WTC11 (cell line): ENCODE data around the gene CHRNG. TPM values are rescaled to one million over a fixed set of nuclear protein-coding genes. Genes with fewer than 3 reads are reported as not detected.

Experiments
- ATAC-seq: fragments of 200-7000 bp; cut with Tn5 transposase; 2 replicates; pipeline ENCODE4 v1.10.0; 2021; ENCODE audit warnings: mild to moderate bottlenecking, moderate library complexity
- CTCF ChIA-PET: fragments of 300-600 bp; sonication (Branson Sonifier 250); formaldehyde crosslinking; loops from one replicate; lab custom pipeline; 2021; ENCODE audit warnings: antibody characterized with exemption; lab: Charles Lee
- POLR2A ChIA-PET: fragments of 350-600 bp; sonication (Branson Sonifier 250); formaldehyde crosslinking; loops from one replicate; lab custom pipeline; 2021; ENCODE audit warnings: antibody characterized with exemption; lab: Charles Lee
- DNase-seq: peaks from one replicate; pipeline ENCODE4 v3.0.0; 2021; ENCODE audit warnings: low spot score
- H3K27ac Mint-ChIP-seq: 2 replicates; pipeline ENCODE4 v1.8.0; 2021; ENCODE audit warnings: mixed read lengths
- H3K27me3 Mint-ChIP-seq: 2 replicates; pipeline ENCODE4 v1.8.0; 2021; ENCODE audit warnings: low read depth, mild to moderate bottlenecking, moderate library complexity, mixed read lengths
- H3K36me3 Mint-ChIP-seq: 2 replicates; pipeline ENCODE4 v1.8.0; 2021; ENCODE audit warnings: mixed read lengths
- H3K4me1 Mint-ChIP-seq: 2 replicates; pipeline ENCODE4 v1.8.0; 2022; ENCODE audit warnings: mixed read lengths
- H3K4me3 Mint-ChIP-seq: 2 replicates; pipeline ENCODE4 v1.8.0; 2021; ENCODE audit warnings: mild to moderate bottlenecking, moderate library complexity, mixed read lengths
- H3K9me3 Mint-ChIP-seq: 2 replicates; pipeline ENCODE4 v1.8.0; 2021; ENCODE audit warnings: mixed read lengths
- ATF1 ChIP-seq: sonication (generic); formaldehyde crosslinking; IDR thresholded peaks from 2 replicates; pipeline ENCODE4 v1.8.1; 2023; ENCODE audit warnings: mild to moderate bottlenecking, moderate library complexity, missing genetic modification reagents
- CREB1 ChIP-seq: sonication (generic); formaldehyde crosslinking; IDR thresholded peaks from 2 replicates; pipeline ENCODE4 v1.8.0; 2023; ENCODE audit warnings: mild to moderate bottlenecking, missing genetic modification reagents
- ELF4 ChIP-seq: sonication (generic); formaldehyde crosslinking; IDR thresholded peaks from 2 replicates; pipeline ENCODE4 v1.8.1; 2022; ENCODE audit warnings: low read depth, mild to moderate bottlenecking, moderate library complexity, missing genetic modification reagents
- FOXP4 ChIP-seq: sonication (generic); formaldehyde crosslinking; IDR thresholded peaks from 2 replicates; pipeline ENCODE4 v1.8.0; 2022; ENCODE audit warnings: mild to moderate bottlenecking, missing genetic modification reagents
- GRHL2 ChIP-seq: fragments of 250-450 bp; sonication (Bioruptor Pico); IDR thresholded peaks from 2 replicates; pipeline ENCODE4 v1.8.0; 2022; ENCODE audit warnings: mild to moderate bottlenecking, moderate library complexity; ENCODE audit not compliant: insufficient replicate concordance, severe bottlenecking
- IRF1 ChIP-seq: sonication (generic); formaldehyde crosslinking; IDR thresholded peaks from 2 replicates; pipeline ENCODE4 v1.8.0; 2023; ENCODE audit warnings: missing genetic modification reagents
- JUN ChIP-seq: sonication (generic); formaldehyde crosslinking; IDR thresholded peaks from 2 replicates; pipeline ENCODE4 v1.8.0; 2023; ENCODE audit warnings: mild to moderate bottlenecking, missing genetic modification reagents
- KAT7 ChIP-seq: sonication (generic); formaldehyde crosslinking; IDR thresholded peaks from 2 replicates; pipeline ENCODE4 v1.8.1; 2023; ENCODE audit warnings: missing genetic modification reagents, mild to moderate bottlenecking, borderline replicate concordance
- NFYB ChIP-seq: sonication (generic); formaldehyde crosslinking; conservative IDR thresholded peaks from 2 replicates; pipeline ENCODE4 v1.8.0; 2022; ENCODE audit warnings: low read depth, missing genetic modification reagents
- NR3C1 ChIP-seq: sonication (generic); formaldehyde crosslinking; conservative IDR thresholded peaks from 2 replicates; pipeline ENCODE4 v1.8.1; 2023; ENCODE audit warnings: low read depth, mild to moderate bottlenecking, missing genetic modification reagents
- SMAD4 ChIP-seq: sonication (generic); formaldehyde crosslinking; IDR thresholded peaks from 2 replicates; pipeline ENCODE4 v1.8.0; 2022; ENCODE audit warnings: mild to moderate bottlenecking, missing genetic modification reagents
- TCF7 ChIP-seq: sonication (generic); formaldehyde crosslinking; IDR thresholded peaks from 2 replicates; pipeline ENCODE4 v1.8.0; 2022; ENCODE audit warnings: mild to moderate bottlenecking, low read depth, missing genetic modification reagents, moderate library complexity
- TP53 ChIP-seq: sonication (generic); formaldehyde crosslinking; IDR thresholded peaks from 2 replicates; pipeline ENCODE4 v1.8.1; 2023; ENCODE audit warnings: mild to moderate bottlenecking, missing genetic modification reagents
- ZNF317 ChIP-seq: sonication (generic); formaldehyde crosslinking; IDR thresholded peaks from 2 replicates; pipeline ENCODE4 v1.8.1; 2023; ENCODE audit warnings: low read depth, mild to moderate bottlenecking, moderate library complexity, missing genetic modification reagents, borderline replicate concordance
- ZNF416 ChIP-seq: fragments of 250-450 bp; sonication (Bioruptor Pico); IDR thresholded peaks from 2 replicates; pipeline ENCODE4 v1.9.0; 2021; ENCODE audit warnings: mild to moderate bottlenecking, inconsistent platforms
- ZNF512 ChIP-seq: sonication (generic); formaldehyde crosslinking; IDR thresholded peaks from 2 replicates; pipeline ENCODE4 v1.8.1; 2022; ENCODE audit warnings: missing genetic modification reagents, borderline replicate concordance
- ZSCAN18 ChIP-seq: fragments of 250-450 bp; sonication (Bioruptor Pico); IDR thresholded peaks from 2 replicates; pipeline ENCODE4 v2.1.2; 2022; ENCODE audit warnings: mild to moderate bottlenecking, moderate library complexity
- total RNA-seq: library from RNA; stranded (reverse); gene quantifications from 3 replicates; pipeline ENCODE4 v1.2.3, GENCODE V29; 2021
- TF ChIP-seq, protein P1 (sequence below): sonication (generic); formaldehyde crosslinking; IDR thresholded peaks from 2 replicates; pipeline ENCODE4 v1.8.0; 2023; ENCODE audit warnings: mild to moderate bottlenecking, missing genetic modification reagents
- TF ChIP-seq, protein P2 (sequence below): sonication (generic); formaldehyde crosslinking; IDR thresholded peaks from 2 replicates; pipeline ENCODE4 v1.8.1; 2023; ENCODE audit warnings: mild to moderate bottlenecking, missing genetic modification reagents
- TF ChIP-seq, protein P3 (sequence below): fragments of 250-450 bp; sonication (Bioruptor Pico); IDR thresholded peaks from 2 replicates; pipeline ENCODE4 v1.9.0; 2021; ENCODE audit warnings: mild to moderate bottlenecking
- TF ChIP-seq, protein P4 (sequence below): sonication (generic); formaldehyde crosslinking; IDR thresholded peaks from 2 replicates; pipeline ENCODE4 v1.8.1; 2023; ENCODE audit warnings: mild to moderate bottlenecking, missing genetic modification reagents, moderate library complexity

The CHRNG gene
- total RNA-seq, 1 experiment from 2014 or later = 0.20 TPM

GRCh38 chr2:232494542-232494941 lies 45.0 kb upstream of the CHRNG start:
- no peak overlapping the region for H3K4me3 Mint-ChIP-seq
- H3K9me3 Mint-ChIP-seq = no peaks in the 10 kb centered on the region
- TF ChIP-seq, protein P1, sequence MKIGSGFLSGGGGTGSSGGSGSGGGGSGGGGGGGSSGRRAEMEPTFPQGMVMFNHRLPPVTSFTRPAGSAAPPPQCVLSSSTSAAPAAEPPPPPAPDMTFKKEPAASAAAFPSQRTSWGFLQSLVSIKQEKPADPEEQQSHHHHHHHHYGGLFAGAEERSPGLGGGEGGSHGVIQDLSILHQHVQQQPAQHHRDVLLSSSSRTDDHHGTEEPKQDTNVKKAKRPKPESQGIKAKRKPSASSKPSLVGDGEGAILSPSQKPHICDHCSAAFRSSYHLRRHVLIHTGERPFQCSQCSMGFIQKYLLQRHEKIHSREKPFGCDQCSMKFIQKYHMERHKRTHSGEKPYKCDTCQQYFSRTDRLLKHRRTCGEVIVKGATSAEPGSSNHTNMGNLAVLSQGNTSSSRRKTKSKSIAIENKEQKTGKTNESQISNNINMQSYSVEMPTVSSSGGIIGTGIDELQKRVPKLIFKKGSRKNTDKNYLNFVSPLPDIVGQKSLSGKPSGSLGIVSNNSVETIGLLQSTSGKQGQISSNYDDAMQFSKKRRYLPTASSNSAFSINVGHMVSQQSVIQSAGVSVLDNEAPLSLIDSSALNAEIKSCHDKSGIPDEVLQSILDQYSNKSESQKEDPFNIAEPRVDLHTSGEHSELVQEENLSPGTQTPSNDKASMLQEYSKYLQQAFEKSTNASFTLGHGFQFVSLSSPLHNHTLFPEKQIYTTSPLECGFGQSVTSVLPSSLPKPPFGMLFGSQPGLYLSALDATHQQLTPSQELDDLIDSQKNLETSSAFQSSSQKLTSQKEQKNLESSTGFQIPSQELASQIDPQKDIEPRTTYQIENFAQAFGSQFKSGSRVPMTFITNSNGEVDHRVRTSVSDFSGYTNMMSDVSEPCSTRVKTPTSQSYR = no peak
- TF ChIP-seq NR3C1 (CRISPR knock-in tag) (no peak), ELF4 (CRISPR knock-in tag) (no peak), ATF1 (CRISPR knock-in tag) (no peak), ZNF317 (CRISPR knock-in tag) (no peak), KAT7 (CRISPR knock-in tag) (no peak), ZNF512 (CRISPR knock-in tag) (no peak), JUN (no peak), GRHL2 (CRISPR knock-in tag) (no peak), SMAD4 (CRISPR knock-in tag) (no peak), IRF1 (CRISPR knock-in tag) (no peak), TCF7 (CRISPR knock-in tag) (no peak), FOXP4 (no peak), NFYB (CRISPR knock-in tag) (no peak)
- TF ChIP-seq, protein P2, sequence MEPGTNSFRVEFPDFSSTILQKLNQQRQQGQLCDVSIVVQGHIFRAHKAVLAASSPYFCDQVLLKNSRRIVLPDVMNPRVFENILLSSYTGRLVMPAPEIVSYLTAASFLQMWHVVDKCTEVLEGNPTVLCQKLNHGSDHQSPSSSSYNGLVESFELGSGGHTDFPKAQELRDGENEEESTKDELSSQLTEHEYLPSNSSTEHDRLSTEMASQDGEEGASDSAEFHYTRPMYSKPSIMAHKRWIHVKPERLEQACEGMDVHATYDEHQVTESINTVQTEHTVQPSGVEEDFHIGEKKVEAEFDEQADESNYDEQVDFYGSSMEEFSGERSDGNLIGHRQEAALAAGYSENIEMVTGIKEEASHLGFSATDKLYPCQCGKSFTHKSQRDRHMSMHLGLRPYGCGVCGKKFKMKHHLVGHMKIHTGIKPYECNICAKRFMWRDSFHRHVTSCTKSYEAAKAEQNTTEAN = no peak
- H3K4me1 Mint-ChIP-seq = peaks cover 14% of the 10 kb centered on the region
- ChIA-PET CTCF (interaction anchor here (1.0 to 1.1 kb wide), 2 partner anchors 28 to 29 kb away, joined by 3 read pairs; no protein-coding TSS in a partner anchor), POLR2A (no interaction called here)
- DNase-seq (no peak), ATAC-seq (no peak)
- no peaks in the 10 kb centered on the region for H3K36me3 Mint-ChIP-seq
- H3K27ac Mint-ChIP-seq = no peak overlapping the region
- H3K27me3 Mint-ChIP-seq = peaks cover 11% of the 10 kb centered on the region

- H3K27ac Mint-ChIP-seq = no peak overlapping the region
- H3K4me3 Mint-ChIP-seq = no peak overlapping the region
- H3K36me3 Mint-ChIP-seq = no peaks in the 10 kb centered on the region
- H3K27me3 Mint-ChIP-seq = peaks cover 7% of the 10 kb centered on the region
- ChIA-PET CTCF (no interaction called here), POLR2A (no interaction called here)
- H3K4me1 Mint-ChIP-seq = peaks cover 9% of the 10 kb centered on the region
- ATAC-seq (no peak), DNase-seq (no peak)
- no peaks in the 10 kb centered on the region for H3K9me3 Mint-ChIP-seq
- TF ChIP-seq ZSCAN18 = no peak
- TF ChIP-seq KAT7 (CRISPR knock-in tag) = no peak
- TF ChIP-seq, protein P3, sequence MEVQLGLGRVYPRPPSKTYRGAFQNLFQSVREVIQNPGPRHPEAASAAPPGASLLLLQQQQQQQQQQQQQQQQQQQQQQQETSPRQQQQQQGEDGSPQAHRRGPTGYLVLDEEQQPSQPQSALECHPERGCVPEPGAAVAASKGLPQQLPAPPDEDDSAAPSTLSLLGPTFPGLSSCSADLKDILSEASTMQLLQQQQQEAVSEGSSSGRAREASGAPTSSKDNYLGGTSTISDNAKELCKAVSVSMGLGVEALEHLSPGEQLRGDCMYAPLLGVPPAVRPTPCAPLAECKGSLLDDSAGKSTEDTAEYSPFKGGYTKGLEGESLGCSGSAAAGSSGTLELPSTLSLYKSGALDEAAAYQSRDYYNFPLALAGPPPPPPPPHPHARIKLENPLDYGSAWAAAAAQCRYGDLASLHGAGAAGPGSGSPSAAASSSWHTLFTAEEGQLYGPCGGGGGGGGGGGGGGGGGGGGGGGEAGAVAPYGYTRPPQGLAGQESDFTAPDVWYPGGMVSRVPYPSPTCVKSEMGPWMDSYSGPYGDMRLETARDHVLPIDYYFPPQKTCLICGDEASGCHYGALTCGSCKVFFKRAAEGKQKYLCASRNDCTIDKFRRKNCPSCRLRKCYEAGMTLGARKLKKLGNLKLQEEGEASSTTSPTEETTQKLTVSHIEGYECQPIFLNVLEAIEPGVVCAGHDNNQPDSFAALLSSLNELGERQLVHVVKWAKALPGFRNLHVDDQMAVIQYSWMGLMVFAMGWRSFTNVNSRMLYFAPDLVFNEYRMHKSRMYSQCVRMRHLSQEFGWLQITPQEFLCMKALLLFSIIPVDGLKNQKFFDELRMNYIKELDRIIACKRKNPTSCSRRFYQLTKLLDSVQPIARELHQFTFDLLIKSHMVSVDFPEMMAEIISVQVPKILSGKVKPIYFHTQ (CRISPR knock-in tag) = no peak
- no peak for TF ChIP-seq CREB1 (CRISPR knock-in tag)
- no peak for TF ChIP-seq ZNF416 (CRISPR knock-in tag)
- TF ChIP-seq, protein P4, sequence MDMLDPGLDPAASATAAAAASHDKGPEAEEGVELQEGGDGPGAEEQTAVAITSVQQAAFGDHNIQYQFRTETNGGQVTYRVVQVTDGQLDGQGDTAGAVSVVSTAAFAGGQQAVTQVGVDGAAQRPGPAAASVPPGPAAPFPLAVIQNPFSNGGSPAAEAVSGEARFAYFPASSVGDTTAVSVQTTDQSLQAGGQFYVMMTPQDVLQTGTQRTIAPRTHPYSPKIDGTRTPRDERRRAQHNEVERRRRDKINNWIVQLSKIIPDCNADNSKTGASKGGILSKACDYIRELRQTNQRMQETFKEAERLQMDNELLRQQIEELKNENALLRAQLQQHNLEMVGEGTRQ (CRISPR knock-in tag) = no peak
- TF ChIP-seq IRF1 (CRISPR knock-in tag) = no peak
- TF ChIP-seq TP53 = no peak
Observed at GRCh38 chr2:232495292-232495691, 44.2 kb upstream of the CHRNG start.
